ENCODE measurements around the gene MKRN1.
"Not testable (repeated sequence)": the region's sequence is repeated elsewhere in the genome, so short reads cannot be mapped to it uniquely, and the experiment has no call there.

Gene MKRN1

DNA sequence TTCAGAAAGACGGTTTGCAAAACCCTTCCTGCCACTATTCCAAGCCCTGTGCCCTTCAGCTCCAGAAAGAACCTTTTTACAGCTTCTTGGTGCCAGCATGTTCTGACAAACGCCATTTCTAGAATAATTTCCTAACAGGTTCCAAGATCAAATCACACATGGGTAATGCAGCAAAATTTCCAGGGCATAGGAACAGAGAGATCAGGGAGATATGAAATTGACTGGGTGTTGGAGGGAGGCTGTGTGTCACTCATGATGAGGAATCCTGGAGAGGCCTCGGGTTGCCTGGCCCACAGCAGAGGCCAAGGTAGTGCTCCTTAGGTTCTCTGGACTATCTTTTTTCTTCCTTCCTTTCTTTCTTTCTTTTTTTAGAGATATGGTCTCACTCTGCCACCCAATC lies 45.9 kb downstream of the MKRN1 start:
- DNase-seq, result no peak

DNA sequence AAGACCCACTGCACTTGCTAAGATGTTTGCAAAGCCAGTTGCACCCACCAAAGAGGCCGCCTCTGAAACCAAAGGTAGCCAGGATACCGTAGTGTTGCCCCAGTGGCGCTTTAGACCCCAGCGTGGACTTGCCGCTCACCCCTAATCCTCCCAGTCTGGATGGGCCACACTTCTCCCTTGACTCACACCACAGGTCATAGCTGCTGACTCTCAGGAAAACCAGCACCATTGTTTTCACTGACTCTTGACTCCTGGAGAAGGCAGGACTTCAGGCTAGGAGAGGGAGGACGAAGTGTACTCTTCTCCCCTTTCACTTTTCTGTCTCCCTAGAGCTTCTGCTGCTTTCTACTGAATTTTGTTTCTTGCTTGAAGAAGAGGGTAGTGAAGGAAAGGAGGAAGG lies 53.2 kb downstream of the MKRN1 start:
- DNase-seq, result no peak

DNA sequence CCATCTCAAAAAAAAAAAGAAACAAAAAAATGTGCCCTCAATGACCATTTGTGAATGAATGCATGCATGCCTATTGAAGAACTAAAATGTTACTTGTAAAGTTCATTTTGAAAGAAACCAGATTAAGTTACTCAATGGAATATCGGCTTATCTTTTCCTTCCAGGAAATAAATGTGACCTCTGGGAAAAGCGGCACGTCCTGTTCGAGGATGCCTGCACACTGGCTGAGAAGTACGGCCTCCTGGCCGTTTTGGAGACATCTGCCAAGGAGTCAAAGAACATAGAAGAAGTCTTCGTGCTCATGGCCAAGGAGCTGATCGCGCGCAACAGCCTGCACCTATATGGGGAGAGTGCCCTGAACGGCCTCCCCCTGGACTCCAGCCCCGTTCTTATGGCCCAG lies 53.6 kb downstream of the MKRN1 start:
- no peak for DNase-seq

DNA sequence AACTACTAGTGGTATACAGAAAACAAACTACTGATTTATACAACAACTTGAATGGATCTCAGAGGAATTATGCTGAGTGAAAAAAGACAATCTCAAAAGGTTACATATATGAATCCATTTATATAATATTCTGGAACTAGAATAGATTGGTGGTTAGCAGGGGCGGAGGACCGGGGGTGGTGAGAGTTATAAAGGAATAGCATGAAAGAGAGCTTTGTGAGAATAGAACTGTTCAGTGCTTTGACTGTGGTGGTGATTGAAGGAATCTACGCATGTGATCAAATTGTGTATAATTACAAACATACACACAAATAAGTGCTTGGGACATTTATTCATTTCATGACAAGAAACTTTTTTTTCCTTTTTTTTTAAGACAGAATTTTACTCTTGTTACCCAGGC lies 55.8 kb downstream of the MKRN1 start:
- no peak for DNase-seq

DNA sequence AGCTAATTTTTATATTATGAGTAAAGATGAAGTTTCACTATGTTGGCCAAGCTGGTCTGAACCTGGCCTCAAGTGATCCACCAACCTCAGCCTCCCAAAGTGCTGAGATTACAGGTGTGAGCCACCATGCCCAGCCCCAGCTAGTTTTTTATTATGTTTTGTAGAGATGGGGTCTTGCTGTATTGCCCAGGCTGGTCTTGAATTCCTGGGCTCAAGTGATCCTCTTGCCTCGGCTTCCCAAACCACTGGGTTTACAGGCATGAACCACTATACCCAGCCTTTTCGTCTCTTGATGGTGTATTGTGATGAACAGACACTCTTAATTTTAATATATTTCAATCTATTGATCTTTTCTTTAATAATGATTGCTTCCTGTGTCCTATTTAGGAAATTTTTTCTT lies 57.8 kb downstream of the MKRN1 start:
- no peak for DNase-seq

DNA sequence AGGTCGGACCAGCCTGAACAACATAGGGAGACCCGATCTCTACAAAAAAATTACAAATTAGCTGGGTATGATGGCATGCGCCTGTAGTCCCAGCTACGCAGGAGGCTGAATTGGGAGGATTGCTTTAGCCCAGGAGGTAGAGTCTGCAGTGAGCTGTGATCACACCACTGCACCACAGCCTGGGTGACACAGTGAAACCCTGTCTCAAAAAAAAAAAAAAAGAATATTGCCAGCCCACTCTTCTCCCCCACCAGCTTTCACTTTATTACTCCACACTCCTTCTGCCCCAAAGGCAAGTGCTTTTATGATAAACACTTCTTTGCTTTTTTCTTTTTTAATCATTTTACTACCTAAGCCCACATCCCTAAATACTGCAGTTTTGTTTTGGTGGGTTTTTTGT lies 60.7 kb downstream of the MKRN1 start:
- no peak for DNase-seq

DNA sequence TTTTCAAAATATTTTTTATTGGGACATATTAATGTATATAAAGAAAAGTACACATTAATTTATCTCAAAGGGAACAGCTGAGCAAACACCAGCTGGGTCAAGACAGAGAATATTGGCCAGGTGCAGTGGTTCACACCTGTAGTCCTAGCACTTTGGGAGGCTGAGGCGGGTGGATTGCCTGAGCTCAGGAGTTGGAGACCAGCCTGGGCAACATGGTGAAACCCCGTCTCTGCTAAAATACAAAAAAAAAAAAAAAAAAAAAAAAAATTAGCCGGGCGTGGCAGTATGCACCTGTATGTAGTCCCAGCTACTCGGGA lies 61.2 kb downstream of the MKRN1 start:
- not testable (repeated sequence) for DNase-seq

DNA sequence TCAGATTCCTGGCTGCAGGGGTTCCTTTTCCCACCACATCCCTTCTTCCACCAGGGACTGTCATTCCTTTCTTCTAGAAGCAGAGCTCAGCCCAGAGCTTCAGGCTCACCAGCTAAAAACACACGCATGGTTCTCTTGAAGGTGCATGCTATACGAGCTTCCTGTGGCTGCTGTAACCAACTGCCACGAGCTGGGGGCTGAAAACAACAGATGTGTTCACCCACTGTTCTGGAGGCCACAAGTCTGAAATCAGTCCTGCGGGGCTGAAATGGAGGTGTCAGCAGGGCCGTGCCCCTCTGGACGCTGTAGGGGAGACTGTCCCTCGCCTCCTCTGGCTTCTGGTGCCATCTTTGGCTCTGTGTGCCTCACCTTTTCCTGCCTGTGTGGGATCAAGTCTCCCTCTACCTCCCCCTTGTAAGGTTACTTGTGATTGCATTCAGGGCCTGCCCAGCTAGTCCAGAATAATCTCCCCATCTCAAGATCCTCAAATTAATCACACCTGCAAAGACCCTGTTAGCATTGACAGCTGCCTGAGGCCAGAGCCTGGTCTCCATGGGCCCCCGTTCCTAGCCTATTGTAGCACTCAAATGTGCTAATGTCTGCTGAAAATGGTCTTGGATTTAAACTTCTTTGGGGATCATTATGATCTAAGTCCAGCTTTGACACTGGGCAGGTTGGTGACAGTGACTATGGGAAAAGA lies 61.7 kb downstream of the MKRN1 start:
- no peak for DNase-seq

DNA sequence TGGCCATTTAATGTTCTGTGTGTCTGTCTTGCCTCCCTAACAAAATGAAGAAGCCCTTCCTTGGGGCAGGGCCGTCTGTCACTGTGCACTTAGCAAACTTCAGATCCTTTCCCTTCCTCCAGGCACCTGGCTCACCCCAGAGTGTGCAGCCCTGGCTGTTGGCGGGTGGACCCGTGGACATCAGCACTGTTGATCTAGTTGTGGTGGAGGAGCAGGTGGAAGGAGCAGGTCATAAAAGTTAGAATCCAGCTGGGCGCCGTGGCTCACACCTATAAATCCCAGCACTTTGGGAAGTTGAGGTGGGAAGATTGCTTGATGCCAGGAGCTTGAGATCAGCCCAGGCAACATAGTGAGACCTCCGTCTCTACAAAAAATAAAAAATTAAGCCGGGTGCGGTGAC lies 62.7 kb downstream of the MKRN1 start:
- no peak for DNase-seq

DNA sequence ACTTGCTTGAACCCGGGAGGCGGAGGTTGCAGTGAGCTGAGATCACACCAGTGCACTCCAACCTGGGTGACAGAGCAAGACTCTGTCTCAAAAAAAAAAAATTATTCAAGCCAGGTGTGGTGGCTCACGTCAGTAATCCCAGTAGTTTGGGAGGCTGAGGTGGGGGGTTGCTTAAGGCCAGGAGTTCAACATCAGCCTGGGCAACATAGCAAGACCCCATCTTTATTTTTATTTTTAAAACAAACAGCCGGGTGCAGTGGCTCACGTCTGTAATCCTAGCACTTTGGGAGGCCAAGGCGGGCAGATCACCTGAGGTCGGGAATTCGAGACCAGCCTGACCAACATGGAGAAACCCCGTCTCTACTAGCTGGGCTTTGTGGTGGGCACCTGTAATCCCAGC lies 63.5 kb downstream of the MKRN1 start:
- not testable (repeated sequence) for DNase-seq

DNA sequence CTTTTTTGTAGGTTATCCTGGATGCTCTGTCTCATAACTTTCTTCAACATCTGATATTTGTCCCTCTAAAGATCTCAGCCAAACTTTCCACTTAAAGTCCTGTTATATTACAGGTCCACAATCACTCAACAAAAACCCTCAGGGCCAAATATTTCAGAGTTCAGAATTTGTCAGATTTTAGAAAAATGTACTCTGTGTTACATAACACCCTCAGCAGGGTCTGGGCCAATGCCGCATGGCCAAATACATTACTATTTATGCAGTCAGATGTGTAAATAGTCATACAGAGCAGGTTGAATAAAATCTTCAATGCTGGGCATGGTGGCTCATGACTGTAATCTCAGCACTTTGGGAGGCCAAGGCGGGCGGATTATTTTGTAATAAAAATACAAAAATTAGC lies 63.9 kb downstream of the MKRN1 start:
- DNase-seq, result no peak

DNA sequence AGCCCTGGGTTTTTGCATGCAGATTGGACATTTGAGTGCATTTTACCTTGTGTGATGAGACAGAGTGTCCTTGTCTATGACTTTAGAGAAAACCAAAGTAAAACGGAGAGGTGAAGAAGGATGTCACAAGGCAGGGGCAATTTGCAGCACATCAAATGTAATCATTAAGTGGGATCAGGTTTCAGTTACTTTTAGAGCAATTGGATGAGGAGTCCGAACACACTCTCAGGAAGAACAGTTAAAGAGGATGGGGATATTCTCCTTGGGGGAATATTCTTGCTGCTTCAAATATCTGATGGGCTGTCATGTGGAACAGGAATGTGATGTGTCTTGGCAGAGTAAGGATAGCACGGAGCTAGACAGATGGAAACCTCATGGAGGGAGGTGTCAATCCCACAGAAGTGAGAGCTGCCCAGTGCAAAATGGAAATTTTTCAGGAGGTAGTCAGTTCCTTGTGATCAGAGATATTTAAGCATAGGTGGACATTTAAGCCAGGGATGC lies 74.7 kb downstream of the MKRN1 start:
- DNase-seq, result no peak

DNA sequence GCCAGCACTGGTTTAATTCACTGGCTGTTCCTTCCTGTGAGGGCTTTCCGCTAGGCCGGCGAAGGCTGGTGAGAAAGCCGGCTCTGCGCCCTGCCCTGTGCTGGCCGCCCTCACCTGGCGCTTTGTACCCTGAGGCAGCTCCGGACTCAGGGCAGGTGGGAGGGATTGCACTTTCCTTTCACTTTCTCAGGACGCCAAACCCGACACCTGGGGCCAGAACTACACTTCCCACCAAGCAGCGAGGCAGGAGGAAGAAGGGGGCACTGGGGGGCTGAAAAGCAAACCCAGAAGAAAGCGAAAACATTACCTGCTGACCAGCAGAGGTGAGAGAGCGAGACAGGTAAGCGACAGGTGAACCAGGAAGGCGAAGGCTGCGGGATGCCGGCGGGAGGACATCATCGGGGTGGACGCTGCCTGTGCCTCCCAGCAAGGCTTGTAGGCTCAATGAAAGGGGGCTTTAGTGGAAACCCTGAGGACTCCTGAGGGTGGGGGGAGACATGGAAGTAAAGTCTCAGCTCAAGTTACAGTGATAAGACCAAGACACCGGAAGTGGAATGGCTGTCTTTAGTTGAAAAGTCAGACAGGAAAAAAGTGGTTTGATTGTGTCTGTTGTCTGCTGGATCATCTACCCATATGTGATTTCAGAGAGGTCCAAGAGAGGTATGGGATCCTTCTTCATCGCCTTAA lies 75.3 kb downstream of the MKRN1 start, which contains the start of gene RAB19:
RAB19 (plus strand) TSS at position 181 of the 687 bp plus-strand sequence. CDS start 3,589 bp downstream, outside the sequence.
- DNase-seq, result no peak

All from inflammatory macrophage treated with lipopolysaccharide for 1 hour (primary cell).